HEK293 (cell line): ENCODE measurements around the gene HPX.

ENCODE experiments used
- MYNN ChIP-seq: fragments of 450-650 bp; formaldehyde crosslinking; IDR thresholded peaks from 2 replicates; pipeline ENCODE4 v1.5.1; 2016; ENCODE audit warnings: missing biosample characterization, missing genetic modification characterization, borderline replicate concordance
- OSR2 ChIP-seq: fragments of 450-650 bp; formaldehyde crosslinking; IDR thresholded peaks from 2 replicates; pipeline ENCODE4 v1.5.1; 2016; ENCODE audit warnings: missing biosample characterization, missing genetic modification characterization
- SCRT2 ChIP-seq: fragments of 450-650 bp; formaldehyde crosslinking; IDR thresholded peaks from 2 replicates; pipeline ENCODE4 v1.5.1; 2016; ENCODE audit warnings: missing biosample characterization, missing genetic modification characterization
- SP7 ChIP-seq: fragments of 450-650 bp; formaldehyde crosslinking; IDR thresholded peaks from 2 replicates; pipeline ENCODE4 v1.5.1; 2016; ENCODE audit warnings: missing biosample characterization, missing genetic modification characterization
- ZBTB20 ChIP-seq: fragments of 450-650 bp; formaldehyde crosslinking; IDR thresholded peaks from 2 replicates; pipeline ENCODE4 v1.5.1; 2016; ENCODE audit warnings: missing biosample characterization, missing genetic modification characterization
- ZBTB8A ChIP-seq: fragments of 450-650 bp; formaldehyde crosslinking; IDR thresholded peaks from 2 replicates; pipeline ENCODE4 v1.5.1; 2016; ENCODE audit warnings: missing biosample characterization, missing genetic modification characterization
- ZIC2 ChIP-seq: fragments of 450-650 bp; formaldehyde crosslinking; IDR thresholded peaks from 2 replicates; pipeline ENCODE4 v1.5.1; 2016; ENCODE audit warnings: missing biosample characterization, missing genetic modification characterization
- ZNF146 ChIP-seq: fragments of 450-650 bp; formaldehyde crosslinking; IDR thresholded peaks from 2 replicates; pipeline ENCODE4 v1.5.1; 2016; ENCODE audit warnings: missing biosample characterization, missing genetic modification characterization
- ZNF157 ChIP-seq: fragments of 450-650 bp; formaldehyde crosslinking; IDR thresholded peaks from 2 replicates; pipeline ENCODE4 v1.5.1; 2016; ENCODE audit warnings: missing biosample characterization, missing genetic modification characterization
- ZNF37A ChIP-seq: fragments of 450-650 bp; IDR thresholded peaks from 2 replicates; pipeline ENCODE4 v1.5.1; 2018; ENCODE audit warnings: missing biosample characterization, missing genetic modification characterization
- ZNF404 ChIP-seq: fragments of 450-650 bp; formaldehyde crosslinking; IDR thresholded peaks from 2 replicates; pipeline ENCODE4 v1.5.1; 2017; ENCODE audit warnings: missing biosample characterization, missing genetic modification characterization
- ZNF548 ChIP-seq: fragments of 450-650 bp; formaldehyde crosslinking; IDR thresholded peaks from 2 replicates; pipeline ENCODE4 v1.5.1; 2016; ENCODE audit warnings: missing biosample characterization, missing genetic modification characterization
- ZNF555 ChIP-seq: fragments of 450-650 bp; formaldehyde crosslinking; conservative IDR thresholded peaks from 2 replicates; pipeline ENCODE4 v1.5.1; 2017; ENCODE audit warnings: missing biosample characterization, mild to moderate bottlenecking, missing genetic modification characterization, inconsistent platforms
- ZNF560 ChIP-seq: fragments of 450-650 bp; formaldehyde crosslinking; IDR thresholded peaks from 2 replicates; pipeline ENCODE4 v1.5.1; 2017; ENCODE audit warnings: missing biosample characterization, missing genetic modification characterization, borderline replicate concordance
- ZNF600 ChIP-seq: fragments of 450-650 bp; formaldehyde crosslinking; IDR thresholded peaks from 2 replicates; pipeline ENCODE4 v1.5.1; 2016; ENCODE audit warnings: missing biosample characterization, missing genetic modification characterization
- ZNF654 ChIP-seq: fragments of 450-650 bp; formaldehyde crosslinking; IDR thresholded peaks from 2 replicates; pipeline ENCODE4 v1.5.1; 2016; ENCODE audit warnings: low read depth, missing biosample characterization, missing genetic modification characterization
- ZNF785 ChIP-seq: fragments of 450-650 bp; formaldehyde crosslinking; IDR thresholded peaks from 2 replicates; pipeline ENCODE4 v1.5.1; 2016; ENCODE audit warnings: missing biosample characterization, missing genetic modification characterization
- ZSCAN23 ChIP-seq: fragments of 450-650 bp; formaldehyde crosslinking; IDR thresholded peaks from 2 replicates; pipeline ENCODE4 v1.5.1; 2016; ENCODE audit warnings: missing biosample characterization, missing genetic modification characterization
- TF ChIP-seq, protein P1 (sequence below): fragments of 450-650 bp; formaldehyde crosslinking; conservative IDR thresholded peaks from 2 replicates; pipeline ENCODE4 v1.5.1; 2016; ENCODE audit warnings: low read depth, missing biosample characterization, missing genetic modification characterization
- TF ChIP-seq, protein P2 (sequence below): fragments of 450-650 bp; formaldehyde crosslinking; IDR thresholded peaks from 2 replicates; pipeline ENCODE4 v1.5.1; 2017; ENCODE audit warnings: missing biosample characterization, mild to moderate bottlenecking, missing genetic modification characterization, moderate library complexity
- TF ChIP-seq, protein P3 (sequence below): fragments of 450-650 bp; formaldehyde crosslinking; IDR thresholded peaks from 2 replicates; pipeline ENCODE4 v1.5.1; 2016; ENCODE audit warnings: missing biosample characterization, missing genetic modification characterization, borderline replicate concordance
- TF ChIP-seq, protein P4 (sequence below): fragments of 450-650 bp; formaldehyde crosslinking; IDR thresholded peaks from 2 replicates; pipeline ENCODE4 v1.5.1; 2016; ENCODE audit warnings: missing biosample characterization, missing genetic modification characterization
- TF ChIP-seq, protein P5 (sequence below): fragments of 450-650 bp; formaldehyde crosslinking; IDR thresholded peaks from 2 replicates; pipeline ENCODE4 v1.5.1; 2016; ENCODE audit warnings: missing biosample characterization, missing genetic modification characterization
- TF ChIP-seq, protein P6 (sequence below): fragments of 450-650 bp; formaldehyde crosslinking; IDR thresholded peaks from 2 replicates; pipeline ENCODE4 v1.5.1; 2016; ENCODE audit warnings: missing biosample characterization, missing genetic modification characterization

Gene HPX

DNA sequence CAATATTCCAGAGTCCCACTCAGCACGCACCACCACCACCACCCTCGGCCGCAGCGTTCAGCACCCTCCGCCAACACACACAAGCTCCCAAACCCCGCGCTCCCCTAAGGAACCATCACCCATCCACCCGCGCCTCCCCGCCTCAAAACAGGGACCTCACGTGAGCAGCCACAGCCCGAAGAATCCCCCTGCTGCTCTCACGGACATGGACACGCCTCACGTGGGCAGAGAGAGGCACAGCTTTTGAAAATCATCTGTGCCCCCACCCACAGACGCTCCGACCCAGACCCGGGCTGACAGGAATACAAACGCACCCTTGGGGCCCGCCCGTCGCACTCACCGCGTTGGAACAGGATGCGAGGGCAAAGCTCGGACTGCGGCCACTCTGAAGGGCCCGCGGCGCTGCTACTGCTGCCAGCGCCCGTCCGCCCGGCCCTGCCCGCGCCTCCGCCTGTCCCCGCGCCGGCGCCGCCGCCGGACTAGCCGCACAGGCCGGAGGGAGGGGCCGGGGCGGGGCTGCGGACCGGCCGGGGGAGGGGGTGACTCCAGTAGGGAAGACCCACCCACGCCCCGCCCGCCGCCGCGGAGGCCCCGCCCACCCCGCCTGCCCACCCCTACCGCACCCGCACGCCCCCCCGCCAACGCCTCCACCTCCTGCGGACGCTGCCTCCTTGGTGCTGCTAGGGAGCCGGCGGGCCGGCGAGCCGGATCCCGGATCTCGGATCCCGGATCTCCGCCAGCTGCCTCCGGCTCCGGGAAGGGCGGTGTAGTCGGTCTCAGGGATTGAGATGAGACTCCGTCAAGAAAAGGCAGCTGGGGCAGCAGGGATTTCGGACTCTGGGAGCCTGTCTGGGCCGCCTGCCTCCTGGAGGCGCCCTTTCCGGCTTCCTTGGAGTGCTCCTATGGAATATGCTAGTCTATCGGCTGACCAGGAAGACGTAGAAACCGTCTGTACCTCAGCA is 32.9 kb upstream of the HPX start, which contains the start of gene TRIM3 (continued):
- no peak for TF ChIP-seq ZNF157
- TF ChIP-seq, protein P1, sequence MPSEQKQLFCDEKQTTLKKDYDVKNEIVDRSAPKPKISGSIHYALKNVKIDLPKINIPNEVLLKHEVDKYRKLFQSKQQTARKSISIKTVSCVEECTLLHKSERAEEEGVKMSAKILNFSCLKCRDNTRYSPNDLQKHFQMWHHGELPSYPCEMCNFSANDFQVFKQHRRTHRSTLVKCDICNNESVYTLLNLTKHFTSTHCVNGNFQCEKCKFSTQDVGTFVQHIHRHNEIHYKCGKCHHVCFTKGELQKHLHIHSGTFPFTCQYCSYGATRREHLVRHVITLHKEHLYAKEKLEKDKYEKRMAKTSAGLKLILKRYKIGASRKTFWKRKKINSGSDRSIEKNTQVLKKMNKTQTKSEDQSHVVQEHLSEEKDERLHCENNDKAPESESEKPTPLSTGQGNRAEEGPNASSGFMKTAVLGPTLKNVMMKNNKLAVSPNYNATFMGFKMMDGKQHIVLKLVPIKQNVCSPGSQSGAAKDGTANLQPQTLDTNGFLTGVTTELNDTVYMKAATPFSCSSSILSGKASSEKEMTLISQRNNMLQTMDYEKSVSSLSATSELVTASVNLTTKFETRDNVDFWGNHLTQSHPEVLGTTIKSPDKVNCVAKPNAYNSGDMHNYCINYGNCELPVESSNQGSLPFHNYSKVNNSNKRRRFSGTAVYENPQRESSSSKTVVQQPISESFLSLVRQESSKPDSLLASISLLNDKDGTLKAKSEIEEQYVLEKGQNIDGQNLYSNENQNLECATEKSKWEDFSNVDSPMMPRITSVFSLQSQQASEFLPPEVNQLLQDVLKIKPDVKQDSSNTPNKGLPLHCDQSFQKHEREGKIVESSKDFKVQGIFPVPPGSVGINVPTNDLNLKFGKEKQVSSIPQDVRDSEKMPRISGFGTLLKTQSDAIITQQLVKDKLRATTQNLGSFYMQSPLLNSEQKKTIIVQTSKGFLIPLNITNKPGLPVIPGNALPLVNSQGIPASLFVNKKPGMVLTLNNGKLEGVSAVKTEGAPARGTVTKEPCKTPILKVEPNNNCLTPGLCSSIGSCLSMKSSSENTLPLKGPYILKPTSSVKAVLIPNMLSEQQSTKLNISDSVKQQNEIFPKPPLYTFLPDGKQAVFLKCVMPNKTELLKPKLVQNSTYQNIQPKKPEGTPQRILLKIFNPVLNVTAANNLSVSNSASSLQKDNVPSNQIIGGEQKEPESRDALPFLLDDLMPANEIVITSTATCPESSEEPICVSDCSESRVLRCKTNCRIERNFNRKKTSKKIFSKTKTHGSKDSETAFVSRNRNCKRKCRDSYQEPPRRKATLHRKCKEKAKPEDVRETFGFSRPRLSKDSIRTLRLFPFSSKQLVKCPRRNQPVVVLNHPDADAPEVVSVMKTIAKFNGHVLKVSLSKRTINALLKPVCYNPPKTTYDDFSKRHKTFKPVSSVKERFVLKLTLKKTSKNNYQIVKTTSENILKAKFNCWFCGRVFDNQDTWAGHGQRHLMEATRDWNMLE (tag by site-specific recombination): no peak
- TF ChIP-seq, protein P2, sequence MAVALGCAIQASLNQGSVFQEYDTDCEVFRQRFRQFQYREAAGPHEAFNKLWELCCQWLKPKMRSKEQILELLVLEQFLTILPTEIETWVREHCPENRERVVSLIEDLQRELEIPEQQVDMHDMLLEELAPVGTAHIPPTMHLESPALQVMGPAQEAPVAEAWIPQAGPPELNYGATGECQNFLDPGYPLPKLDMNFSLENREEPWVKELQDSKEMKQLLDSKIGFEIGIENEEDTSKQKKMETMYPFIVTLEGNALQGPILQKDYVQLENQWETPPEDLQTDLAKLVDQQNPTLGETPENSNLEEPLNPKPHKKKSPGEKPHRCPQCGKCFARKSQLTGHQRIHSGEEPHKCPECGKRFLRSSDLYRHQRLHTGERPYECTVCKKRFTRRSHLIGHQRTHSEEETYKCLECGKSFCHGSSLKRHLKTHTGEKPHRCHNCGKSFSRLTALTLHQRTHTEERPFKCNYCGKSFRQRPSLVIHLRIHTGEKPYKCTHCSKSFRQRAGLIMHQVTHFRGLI (tag by site-specific recombination): no peak
- TF ChIP-seq ZNF555: no peak
- no peak for TF ChIP-seq SP7
- no peak for TF ChIP-seq ZBTB20 (tag by site-specific recombination)
- TF ChIP-seq SCRT2 (tag by site-specific recombination): no peak
- TF ChIP-seq ZNF548 (tag by site-specific recombination): no peak
- TF ChIP-seq ZNF785 (tag by site-specific recombination): no peak; the same call in 1 of the 2 replicates
- 0 out of 2 replicates have a peak, but pooled peaks have one; percentile 19 for TF ChIP-seq ZBTB8A (tag by site-specific recombination)
- TF ChIP-seq ZNF600 (tag by site-specific recombination): peak; percentile 82
- TF ChIP-seq ZNF37A: no peak
- TF ChIP-seq, protein P3, sequence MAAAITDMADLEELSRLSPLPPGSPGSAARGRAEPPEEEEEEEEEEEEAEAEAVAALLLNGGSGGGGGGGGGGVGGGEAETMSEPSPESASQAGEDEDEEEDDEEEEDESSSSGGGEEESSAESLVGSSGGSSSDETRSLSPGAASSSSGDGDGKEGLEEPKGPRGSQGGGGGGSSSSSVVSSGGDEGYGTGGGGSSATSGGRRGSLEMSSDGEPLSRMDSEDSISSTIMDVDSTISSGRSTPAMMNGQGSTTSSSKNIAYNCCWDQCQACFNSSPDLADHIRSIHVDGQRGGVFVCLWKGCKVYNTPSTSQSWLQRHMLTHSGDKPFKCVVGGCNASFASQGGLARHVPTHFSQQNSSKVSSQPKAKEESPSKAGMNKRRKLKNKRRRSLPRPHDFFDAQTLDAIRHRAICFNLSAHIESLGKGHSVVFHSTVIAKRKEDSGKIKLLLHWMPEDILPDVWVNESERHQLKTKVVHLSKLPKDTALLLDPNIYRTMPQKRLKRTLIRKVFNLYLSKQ (tag by site-specific recombination): no peak
- TF ChIP-seq ZNF654 (tag by site-specific recombination): no peak
- TF ChIP-seq OSR2 (tag by site-specific recombination): no peak
- no peak for TF ChIP-seq ZNF560 (tag by site-specific recombination)
- TF ChIP-seq ZNF146 (tag by site-specific recombination): no peak
- TF ChIP-seq, protein P4, sequence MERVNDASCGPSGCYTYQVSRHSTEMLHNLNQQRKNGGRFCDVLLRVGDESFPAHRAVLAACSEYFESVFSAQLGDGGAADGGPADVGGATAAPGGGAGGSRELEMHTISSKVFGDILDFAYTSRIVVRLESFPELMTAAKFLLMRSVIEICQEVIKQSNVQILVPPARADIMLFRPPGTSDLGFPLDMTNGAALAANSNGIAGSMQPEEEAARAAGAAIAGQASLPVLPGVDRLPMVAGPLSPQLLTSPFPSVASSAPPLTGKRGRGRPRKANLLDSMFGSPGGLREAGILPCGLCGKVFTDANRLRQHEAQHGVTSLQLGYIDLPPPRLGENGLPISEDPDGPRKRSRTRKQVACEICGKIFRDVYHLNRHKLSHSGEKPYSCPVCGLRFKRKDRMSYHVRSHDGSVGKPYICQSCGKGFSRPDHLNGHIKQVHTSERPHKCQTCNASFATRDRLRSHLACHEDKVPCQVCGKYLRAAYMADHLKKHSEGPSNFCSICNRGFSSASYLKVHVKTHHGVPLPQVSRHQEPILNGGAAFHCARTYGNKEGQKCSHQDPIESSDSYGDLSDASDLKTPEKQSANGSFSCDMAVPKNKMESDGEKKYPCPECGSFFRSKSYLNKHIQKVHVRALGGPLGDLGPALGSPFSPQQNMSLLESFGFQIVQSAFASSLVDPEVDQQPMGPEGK (tag by site-specific recombination): peak; percentile 21; the same call in 1 of the 2 replicates
- TF ChIP-seq, protein P5, sequence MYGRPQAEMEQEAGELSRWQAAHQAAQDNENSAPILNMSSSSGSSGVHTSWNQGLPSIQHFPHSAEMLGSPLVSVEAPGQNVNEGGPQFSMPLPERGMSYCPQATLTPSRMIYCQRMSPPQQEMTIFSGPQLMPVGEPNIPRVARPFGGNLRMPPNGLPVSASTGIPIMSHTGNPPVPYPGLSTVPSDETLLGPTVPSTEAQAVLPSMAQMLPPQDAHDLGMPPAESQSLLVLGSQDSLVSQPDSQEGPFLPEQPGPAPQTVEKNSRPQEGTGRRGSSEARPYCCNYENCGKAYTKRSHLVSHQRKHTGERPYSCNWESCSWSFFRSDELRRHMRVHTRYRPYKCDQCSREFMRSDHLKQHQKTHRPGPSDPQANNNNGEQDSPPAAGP (tag by site-specific recombination): peak; percentile 61; the same call in 1 of the 2 replicates
- TF ChIP-seq ZIC2 (tag by site-specific recombination): no peak
- no peak for TF ChIP-seq ZNF404 (tag by site-specific recombination)
- no peak for TF ChIP-seq MYNN (tag by site-specific recombination)
- TF ChIP-seq ZSCAN23 (tag by site-specific recombination): no peak
- TF ChIP-seq, protein P6, sequence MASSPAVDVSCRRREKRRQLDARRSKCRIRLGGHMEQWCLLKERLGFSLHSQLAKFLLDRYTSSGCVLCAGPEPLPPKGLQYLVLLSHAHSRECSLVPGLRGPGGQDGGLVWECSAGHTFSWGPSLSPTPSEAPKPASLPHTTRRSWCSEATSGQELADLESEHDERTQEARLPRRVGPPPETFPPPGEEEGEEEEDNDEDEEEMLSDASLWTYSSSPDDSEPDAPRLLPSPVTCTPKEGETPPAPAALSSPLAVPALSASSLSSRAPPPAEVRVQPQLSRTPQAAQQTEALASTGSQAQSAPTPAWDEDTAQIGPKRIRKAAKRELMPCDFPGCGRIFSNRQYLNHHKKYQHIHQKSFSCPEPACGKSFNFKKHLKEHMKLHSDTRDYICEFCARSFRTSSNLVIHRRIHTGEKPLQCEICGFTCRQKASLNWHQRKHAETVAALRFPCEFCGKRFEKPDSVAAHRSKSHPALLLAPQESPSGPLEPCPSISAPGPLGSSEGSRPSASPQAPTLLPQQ (tag by site-specific recombination): no peak
